Measurements from ENCODE around the gene TMEM181.

TMEM181 gene

GRCh38 chr6:158569036-158569435 is 9.1 kb downstream of the TMEM181 start:
- Histone ChIP-seq H3K4me3 (ENCODE audit: insufficient read depth, low read length, poor library complexity, severe bottlenecking) (no peak overlapping the region), H3K79me2 (ENCODE audit: insufficient read depth, low read length) (peaks cover 38% of the 10 kb centered on the region), H3F3A (ENCODE audit: insufficient read depth) (no peaks in the 10 kb centered on the region), H3K36me3 (ENCODE audit: low read length) (no peaks in the 10 kb centered on the region), H3K4me2 (ENCODE audit: low read depth, low read length, poor library complexity, severe bottlenecking) (no peak overlapping the region), H4K20me1 (ENCODE audit: low read depth, low read length) (peaks cover 5% of the 10 kb centered on the region; the same call in 1 of the 2 replicates), H3K27ac (ENCODE audit: low read depth, low read length) (no peak overlapping the region), H3K9me3 (ENCODE audit: insufficient read depth, low read length) (no peaks in the 10 kb centered on the region), H2AFZ (ENCODE audit: low read depth, low read length, severe bottlenecking) (no peak overlapping the region), H3K27me3 (ENCODE audit: low read length) (no peaks in the 10 kb centered on the region), H3K9me2 (replicated peaks; ENCODE audit: insufficient read depth, low read length) (no peaks in the 10 kb centered on the region), H3K9ac (ENCODE audit: low read length) (no peak overlapping the region)
- TF ChIP-seq EZH2phosphoT487 (conservative IDR thresholded peaks at IDR 0.05; ENCODE audit: low read length) = no peak
- TF ChIP-seq CTCF (IDR thresholded peaks at IDR 0.05; ENCODE audit: insufficient read depth, low read length, poor library complexity, severe bottlenecking) = no peak

GRCh38 chr6:158570681-158570962 is 10.7 kb downstream of the TMEM181 start:
- TF ChIP-seq EZH2phosphoT487 (conservative IDR thresholded peaks at IDR 0.05; ENCODE audit: low read length) (no peak), CTCF (IDR thresholded peaks at IDR 0.05; ENCODE audit: insufficient read depth, low read length, poor library complexity, severe bottlenecking) (no peak)
- Histone ChIP-seq H3K9me3 (ENCODE audit: insufficient read depth, low read length) (no peaks in the 10 kb centered on the region), H2AFZ (ENCODE audit: low read depth, low read length, severe bottlenecking) (no peak overlapping the region), H3K4me2 (ENCODE audit: low read depth, low read length, poor library complexity, severe bottlenecking) (no peak overlapping the region), H3F3A (ENCODE audit: insufficient read depth) (no peaks in the 10 kb centered on the region), H3K36me3 (ENCODE audit: low read length) (no peaks in the 10 kb centered on the region), H3K4me3 (ENCODE audit: insufficient read depth, low read length, poor library complexity, severe bottlenecking) (no peak overlapping the region), H3K27me3 (ENCODE audit: low read length) (no peaks in the 10 kb centered on the region), H3K9ac (ENCODE audit: low read length) (no peak overlapping the region), H3K79me2 (ENCODE audit: insufficient read depth, low read length) (peaks cover 28% of the 10 kb centered on the region), H3K27ac (ENCODE audit: low read depth, low read length) (no peak overlapping the region), H4K20me1 (ENCODE audit: low read depth, low read length) (peaks cover 5% of the 10 kb centered on the region; the same call in 1 of the 2 replicates), H3K9me2 (replicated peaks; ENCODE audit: insufficient read depth, low read length) (no peaks in the 10 kb centered on the region)

- Histone ChIP-seq H3K9me3 (ENCODE audit: insufficient read depth, low read length) (no peaks in the 10 kb centered on the region), H3K9me2 (replicated peaks; ENCODE audit: insufficient read depth, low read length) (no peaks in the 10 kb centered on the region), H3K4me3 (ENCODE audit: insufficient read depth, low read length, poor library complexity, severe bottlenecking) (no peak overlapping the region), H3K9ac (ENCODE audit: low read length) (no peak overlapping the region), H4K20me1 (ENCODE audit: low read depth, low read length) (no peaks in the 10 kb centered on the region), H3K27me3 (ENCODE audit: low read length) (no peaks in the 10 kb centered on the region), H3K27ac (ENCODE audit: low read depth, low read length) (no peak overlapping the region), H3K4me2 (ENCODE audit: low read depth, low read length, poor library complexity, severe bottlenecking) (no peak overlapping the region), H3K36me3 (ENCODE audit: low read length) (no peaks in the 10 kb centered on the region), H3K79me2 (ENCODE audit: insufficient read depth, low read length) (peaks cover 23% of the 10 kb centered on the region), H2AFZ (ENCODE audit: low read depth, low read length, severe bottlenecking) (no peak overlapping the region), H3F3A (ENCODE audit: insufficient read depth) (no peaks in the 10 kb centered on the region)
- TF ChIP-seq EZH2phosphoT487 (conservative IDR thresholded peaks at IDR 0.05; ENCODE audit: low read length) (no peak), CTCF (IDR thresholded peaks at IDR 0.05; ENCODE audit: insufficient read depth, low read length, poor library complexity, severe bottlenecking) (no peak)
Measured at GRCh38 chr6:158571826-158572652, 12.1 kb downstream of the TMEM181 start.

Data from SU-DHL-6 (cell line).